BE2C (cell line): ENCODE results near the gene SPAG8.

ENCODE experiments used
- DNase-seq: peaks from one replicate; pipeline ENCODE4 v3.0.0-alpha.2; 2020
- H3K27me3 ChIP-seq: fragments of 250-450 bp; sonication (Bioruptor Pico); 2 replicates; pipeline ENCODE4 v1.5.1; 2020; ENCODE audit warnings: mild to moderate bottlenecking
- H3K36me3 ChIP-seq: fragments of 250-450 bp; sonication (Bioruptor Pico); 2 replicates; pipeline ENCODE4 v1.5.1; 2020; ENCODE audit warnings: mild to moderate bottlenecking
- H3K4me1 ChIP-seq: fragments of 250-450 bp; sonication (Bioruptor Pico); 2 replicates; pipeline ENCODE4 v1.5.1; 2020
- H3K4me3 ChIP-seq: 2 replicates; pipeline ENCODE4 v1.5.1; 2011; ENCODE audit warnings: low read depth, low read length
- H3K9me3 ChIP-seq: fragments of 250-450 bp; sonication (Bioruptor Pico); 2 replicates; pipeline ENCODE4 v1.5.1; 2020
- TF ChIP-seq, protein P1 (sequence below): IDR thresholded peaks from 2 replicates; pipeline ENCODE4 v1.5.1; 2012; ENCODE audit warnings: mild to moderate bottlenecking, low read depth, low read length

SPAG8 gene

DNA sequence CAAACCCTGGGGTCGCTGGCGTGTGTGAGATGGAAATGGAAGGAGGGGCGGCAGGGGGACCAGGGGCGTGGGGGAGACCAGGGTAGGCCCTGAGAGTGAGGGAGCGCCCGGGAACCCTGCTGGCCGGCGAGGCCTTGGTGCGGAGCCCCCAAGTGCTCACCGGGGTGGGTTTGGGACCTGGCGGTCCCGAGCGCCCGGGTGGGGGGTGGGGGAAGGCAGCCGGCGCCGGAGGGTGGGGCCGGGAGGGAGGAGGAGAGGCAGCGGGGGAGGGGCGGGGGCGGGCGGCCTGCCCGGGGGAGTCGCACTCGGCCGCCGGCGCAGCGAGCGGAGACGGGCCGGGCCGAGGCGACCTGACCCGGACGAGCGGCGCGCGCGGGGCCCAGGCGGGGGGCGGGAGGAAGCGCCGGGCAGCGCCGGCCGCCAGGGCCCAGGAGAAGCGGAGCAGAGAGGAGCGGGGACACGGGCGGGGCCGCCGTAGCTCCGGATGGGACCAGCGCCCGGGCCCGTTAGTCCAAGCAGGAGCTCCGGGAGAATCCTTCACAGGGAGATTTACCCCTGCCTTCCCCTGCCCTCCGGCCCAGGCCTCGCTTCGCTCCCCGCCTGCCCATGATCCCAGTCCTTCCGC is 20.7 kb downstream of the SPAG8 start, which contains the start of gene NPR2:
NPR2 (plus strand) TSS at position 295 of the 625 bp plus-strand sequence. CDS start 818 bp downstream, outside the sequence.
- peak; percentile 48 for DNase-seq
- no peaks in the 10 kb centered on the region for H3K9me3 ChIP-seq
- H3K4me3 ChIP-seq, result peak within 1 kb of the TSS; percentile 57
- TF ChIP-seq, protein P1, sequence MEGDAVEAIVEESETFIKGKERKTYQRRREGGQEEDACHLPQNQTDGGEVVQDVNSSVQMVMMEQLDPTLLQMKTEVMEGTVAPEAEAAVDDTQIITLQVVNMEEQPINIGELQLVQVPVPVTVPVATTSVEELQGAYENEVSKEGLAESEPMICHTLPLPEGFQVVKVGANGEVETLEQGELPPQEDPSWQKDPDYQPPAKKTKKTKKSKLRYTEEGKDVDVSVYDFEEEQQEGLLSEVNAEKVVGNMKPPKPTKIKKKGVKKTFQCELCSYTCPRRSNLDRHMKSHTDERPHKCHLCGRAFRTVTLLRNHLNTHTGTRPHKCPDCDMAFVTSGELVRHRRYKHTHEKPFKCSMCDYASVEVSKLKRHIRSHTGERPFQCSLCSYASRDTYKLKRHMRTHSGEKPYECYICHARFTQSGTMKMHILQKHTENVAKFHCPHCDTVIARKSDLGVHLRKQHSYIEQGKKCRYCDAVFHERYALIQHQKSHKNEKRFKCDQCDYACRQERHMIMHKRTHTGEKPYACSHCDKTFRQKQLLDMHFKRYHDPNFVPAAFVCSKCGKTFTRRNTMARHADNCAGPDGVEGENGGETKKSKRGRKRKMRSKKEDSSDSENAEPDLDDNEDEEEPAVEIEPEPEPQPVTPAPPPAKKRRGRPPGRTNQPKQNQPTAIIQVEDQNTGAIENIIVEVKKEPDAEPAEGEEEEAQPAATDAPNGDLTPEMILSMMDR, result no peak
- no peaks in the 10 kb centered on the region for H3K36me3 ChIP-seq
- no peaks in the 10 kb centered on the region for H3K27me3 ChIP-seq
- peaks cover 11% of the 10 kb centered on the region for H3K4me1 ChIP-seq

DNA sequence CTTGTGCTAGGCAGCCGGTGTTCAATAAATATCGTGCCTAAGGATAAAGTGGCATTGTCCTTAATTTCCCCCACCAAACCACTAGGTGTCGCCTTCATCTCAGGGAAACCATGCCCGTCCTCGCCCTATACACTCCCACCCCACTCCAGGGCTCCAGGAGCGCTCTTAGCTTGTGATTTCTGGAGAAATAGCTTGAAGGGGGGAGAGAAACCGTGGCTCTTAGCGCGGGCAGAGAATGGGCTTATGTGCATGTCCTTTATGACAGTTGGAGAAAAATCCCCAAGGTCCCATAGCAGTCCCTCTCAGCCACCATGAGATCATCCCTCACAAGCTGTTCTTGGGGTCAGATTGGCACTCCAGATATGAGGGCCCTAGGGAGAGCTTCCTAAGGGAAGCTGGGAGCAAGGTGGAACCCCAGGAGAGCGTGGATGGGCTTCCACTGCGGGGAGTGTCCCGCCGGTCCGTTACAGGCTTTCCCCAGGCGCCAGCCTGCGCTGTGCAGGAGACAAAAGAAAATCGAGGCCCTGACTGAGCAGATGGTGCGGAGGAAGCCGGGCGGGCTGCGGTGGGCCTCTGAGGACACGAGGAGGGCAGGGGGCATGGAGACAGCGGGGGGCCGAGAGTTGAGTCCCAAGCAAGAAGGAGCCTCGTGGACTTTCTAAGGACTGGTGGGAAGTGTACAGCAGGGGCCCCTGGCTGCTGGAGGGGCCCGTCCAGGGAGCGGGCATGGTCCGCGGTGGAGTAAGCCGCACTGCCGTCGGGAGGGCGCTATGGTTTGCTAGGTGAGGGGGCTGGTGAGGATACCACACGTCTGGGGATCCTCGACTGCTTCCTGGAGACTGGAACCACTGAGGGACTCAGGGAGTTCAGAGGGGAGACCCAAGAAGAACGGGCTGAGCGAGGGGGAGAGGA is 21.4 kb downstream of the SPAG8 start:
- Histone ChIP-seq H3K36me3 (no peaks in the 10 kb centered on the region), H3K4me1 (peaks cover 11% of the 10 kb centered on the region), H3K9me3 (no peaks in the 10 kb centered on the region), H3K4me3 (peak overlapping the region; percentile 39), H3K27me3 (no peaks in the 10 kb centered on the region)
- DNase-seq, result peak; percentile 85
- TF ChIP-seq, protein P1, result peak; percentile 94

DNA sequence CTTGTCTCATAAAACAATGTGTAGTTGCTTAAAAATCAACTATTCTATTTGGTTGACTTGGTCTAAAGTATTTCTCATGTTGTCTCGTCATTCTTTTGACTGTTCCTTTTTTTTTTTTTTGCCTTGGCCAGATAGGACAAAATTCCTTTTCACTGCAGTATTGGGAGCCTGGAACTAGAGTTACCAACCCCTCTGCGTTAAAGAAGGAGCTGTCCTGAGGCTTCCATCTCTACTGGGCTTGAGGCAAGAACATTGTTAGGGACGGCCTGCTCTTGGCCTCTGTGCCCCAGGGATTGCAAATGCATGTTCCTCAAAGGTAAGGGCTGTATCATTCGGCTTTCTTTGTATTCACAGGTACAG is 22.1 kb downstream of the SPAG8 start:
- no peak overlapping the region for H3K4me3 ChIP-seq

GRCh38 chr9:35789541-35789940 is 22.5 kb downstream of the SPAG8 start:
- H3K4me3 ChIP-seq, result no peak overlapping the region
- DNase-seq, result no peak
- no peaks in the 10 kb centered on the region for H3K36me3 ChIP-seq
- no peaks in the 10 kb centered on the region for H3K27me3 ChIP-seq
- TF ChIP-seq, protein P1, result no peak
- no peaks in the 10 kb centered on the region for H3K9me3 ChIP-seq
- H3K4me1 ChIP-seq, result peaks cover 11% of the 10 kb centered on the region

More for the DNA sequence above, 22.1 kb downstream of the SPAG8 start:
- H3K36me3 ChIP-seq, result no peaks in the 10 kb centered on the region
- no peaks in the 10 kb centered on the region for H3K9me3 ChIP-seq
- TF ChIP-seq, protein P1, result no peak
- no peaks in the 10 kb centered on the region for H3K27me3 ChIP-seq
- DNase-seq, result no peak
- H3K4me1 ChIP-seq, result peaks cover 11% of the 10 kb centered on the region

DNA sequence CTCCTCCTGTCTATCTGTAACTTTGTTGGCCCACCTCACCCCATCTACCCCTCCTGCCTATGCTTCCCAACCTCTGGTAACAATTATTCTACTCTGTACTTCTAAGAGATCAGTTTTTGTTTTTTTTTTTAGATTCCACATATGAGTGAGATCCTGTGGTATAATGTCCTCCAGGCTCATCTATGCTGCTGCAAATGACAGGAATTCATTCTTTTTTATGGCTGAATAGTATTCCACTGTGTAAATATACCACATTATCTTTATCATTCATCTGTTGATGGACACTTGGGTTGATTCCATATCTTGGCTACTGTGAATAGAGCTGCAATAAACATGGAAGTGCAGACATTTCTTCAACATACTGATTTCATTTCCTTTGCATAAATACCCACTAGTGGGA is 28.6 kb downstream of the SPAG8 start:
- Histone ChIP-seq H3K4me3 (no peak overlapping the region), H3K36me3 (no peaks in the 10 kb centered on the region), H3K4me1 (no peaks in the 10 kb centered on the region), H3K9me3 (no peaks in the 10 kb centered on the region), H3K27me3 (no peaks in the 10 kb centered on the region)
- TF ChIP-seq, protein P1, result no peak
- DNase-seq, result no peak

- H3K9me3 ChIP-seq, result no peaks in the 10 kb centered on the region
- no peaks in the 10 kb centered on the region for H3K36me3 ChIP-seq
- H3K4me3 ChIP-seq, result no peak overlapping the region
- TF ChIP-seq, protein P1, result no peak
- no peaks in the 10 kb centered on the region for H3K27me3 ChIP-seq
- H3K4me1 ChIP-seq, result no peaks in the 10 kb centered on the region
- DNase-seq, result no peak
Measured at GRCh38 chr9:35781066-35781465, 31.0 kb downstream of the SPAG8 start.
